ENCODE results near the gene DENND5A.
"Not testable (repeated sequence)": the region's sequence is repeated elsewhere in the genome, so short reads cannot be mapped to it uniquely, and the experiment has no call there.

The DENND5A gene

GRCh38 chr11:9264316-9265210 lies 587 bp downstream of the DENND5A start:
- peak; percentile 41 for DNase-seq (ENCODE audit: low spot score)
- TF ChIP-seq CTCF (IDR thresholded peaks at IDR 0.05; ENCODE audit: extremely low read depth, insufficient read depth, missing control alignments): no peak
- in situ Hi-C loops (cut with MboI; ENCODE audit: low pct_unique_long_range_greater_than_20kb, low sequenced_read_pairs, unreplicated experiment): no loop called here

GRCh38 chr11:9263840-9264315 lies 1.3 kb downstream of the DENND5A start:
- in situ Hi-C loops (cut with MboI; ENCODE audit: low pct_unique_long_range_greater_than_20kb, low sequenced_read_pairs, unreplicated experiment): no loop called here
- peak; percentile 92 for DNase-seq (ENCODE audit: low spot score)
- no peak for TF ChIP-seq CTCF (IDR thresholded peaks at IDR 0.05; ENCODE audit: extremely low read depth, insufficient read depth, missing control alignments)

- DNase-seq (ENCODE audit: low spot score); in situ Hi-C loops (cut with MboI; ENCODE audit: low pct_unique_long_range_greater_than_20kb, low sequenced_read_pairs, unreplicated experiment): not testable (repeated sequence)
These were observed 4.4 kb downstream of the DENND5A start for GRCh38 chr11:9260838-9261146.

GRCh38 chr11:9259981-9260837 lies 4.9 kb downstream of the DENND5A start:
- DNase-seq (ENCODE audit: low spot score): no peak
- in situ Hi-C loops (cut with MboI; ENCODE audit: low pct_unique_long_range_greater_than_20kb, low sequenced_read_pairs, unreplicated experiment): no loop called here
- peak; percentile 39 for TF ChIP-seq CTCF (IDR thresholded peaks at IDR 0.05; ENCODE audit: extremely low read depth, insufficient read depth, missing control alignments)

GRCh38 chr11:9258279-9258678 lies 6.9 kb downstream of the DENND5A start:
- in situ Hi-C loops (cut with MboI; ENCODE audit: low pct_unique_long_range_greater_than_20kb, low sequenced_read_pairs, unreplicated experiment): not testable (repeated sequence)

GRCh38 chr11:9254416-9254815 lies 10.7 kb downstream of the DENND5A start:
- in situ Hi-C loops (cut with MboI; ENCODE audit: low pct_unique_long_range_greater_than_20kb, low sequenced_read_pairs, unreplicated experiment): no loop called here
- no peak for TF ChIP-seq CTCF (IDR thresholded peaks at IDR 0.05; ENCODE audit: extremely low read depth, insufficient read depth, missing control alignments)
- DNase-seq (ENCODE audit: low spot score): no peak

More at GRCh38 chr11:9258279-9258678, 6.9 kb downstream of the DENND5A start:
- not testable (repeated sequence) for DNase-seq (ENCODE audit: low spot score)

GRCh38 chr11:9253086-9253485 lies 12.1 kb downstream of the DENND5A start:
- in situ Hi-C loops (cut with MboI; ENCODE audit: low pct_unique_long_range_greater_than_20kb, low sequenced_read_pairs, unreplicated experiment): no loop called here
- TF ChIP-seq CTCF (IDR thresholded peaks at IDR 0.05; ENCODE audit: extremely low read depth, insufficient read depth, missing control alignments): no peak
- DNase-seq (ENCODE audit: low spot score): no peak

All from GM13977 (cell line).